GM12878 (cell line): ENCODE results near the gene MAPKBP1. TPM values are rescaled to one million over a fixed set of nuclear protein-coding genes. Genes with fewer than 3 reads are reported as not detected.

Experiments used
- CHD2 ChIP-seq: IDR thresholded peaks from 2 replicates; pipeline ENCODE4 v1.6.1; 2011; ENCODE audit warnings: low read depth, low read length, improper control_type of control experiment, borderline replicate concordance
- DPF2 ChIP-seq: fragments of 450-650 bp; IDR thresholded peaks from 2 replicates; pipeline ENCODE4 v1.6.1; 2017; ENCODE audit warnings: mild to moderate bottlenecking
- EED ChIP-seq: sonication (generic); IDR thresholded peaks from 2 replicates; pipeline ENCODE4 v1.6.1; 2016; ENCODE audit warnings: antibody characterized with exemption, low read depth
- ESRRA ChIP-seq: IDR thresholded peaks from 2 replicates; pipeline ENCODE4 v1.6.1; 2012; ENCODE audit warnings: mild to moderate bottlenecking, low read length, improper control_type of control experiment
- FOXK2 ChIP-seq: fragments of 450-650 bp; IDR thresholded peaks from 2 replicates; pipeline ENCODE4 v1.6.1; 2017; ENCODE audit warnings: mild to moderate bottlenecking, moderate library complexity
- FOXM1 ChIP-seq: IDR thresholded peaks from 2 replicates; pipeline ENCODE4 v1.6.1; 2012; ENCODE audit warnings: low read depth, mild to moderate bottlenecking, inconsistent platforms, low read length, moderate library complexity
- HCFC1 ChIP-seq: fragments of 150-350 bp; IDR thresholded peaks from 2 replicates; pipeline ENCODE4 v1.6.1; 2014; ENCODE audit warnings: low read length
- KAT2A ChIP-seq: conservative IDR thresholded peaks from 2 replicates; pipeline ENCODE4 v1.6.1; 2011; ENCODE audit warnings: low read depth, low read length; ENCODE audit not compliant: control insufficient read depth
- KLF5 ChIP-seq: fragments of 450-650 bp; IDR thresholded peaks from 2 replicates; pipeline ENCODE4 v1.6.1; 2014; ENCODE audit warnings: mild to moderate bottlenecking; ENCODE audit not compliant: partially characterized antibody
- MEF2B ChIP-seq: fragments of 450-650 bp; IDR thresholded peaks from 2 replicates; pipeline ENCODE4 v1.6.1; 2018; ENCODE audit warnings: mild to moderate bottlenecking, moderate library complexity; ENCODE audit not compliant: partially characterized antibody, poor library complexity, severe bottlenecking
- NFXL1 ChIP-seq: fragments of 450-650 bp; IDR thresholded peaks from 2 replicates; pipeline ENCODE4 v1.6.1; 2017; ENCODE audit warnings: antibody characterized with exemption, mild to moderate bottlenecking, borderline replicate concordance
- NFYB ChIP-seq: IDR thresholded peaks from 2 replicates; pipeline ENCODE4 v1.6.1; 2011; ENCODE audit warnings: low read depth, mild to moderate bottlenecking, low read length, improper control_type of control experiment, moderate library complexity; ENCODE audit not compliant: insufficient read depth
- NKRF ChIP-seq: fragments of 450-650 bp; conservative IDR thresholded peaks from 2 replicates; pipeline ENCODE4 v1.6.1; 2017; ENCODE audit warnings: mild to moderate bottlenecking, moderate library complexity
- PML ChIP-seq: IDR thresholded peaks from 2 replicates; pipeline ENCODE4 v1.6.1; 2012; ENCODE audit warnings: low read length, inconsistent platforms
- RELA ChIP-seq: fragments of 450-650 bp; IDR thresholded peaks from 2 replicates; pipeline ENCODE4 v1.8.0; 2014; ENCODE audit warnings: borderline replicate concordance; ENCODE audit not compliant: partially characterized antibody
- RFX5 ChIP-seq: IDR thresholded peaks from 2 replicates; pipeline ENCODE4 v1.6.1; 2011; ENCODE audit warnings: low read depth, low read length, improper control_type of control experiment
- SKIL ChIP-seq: fragments of 450-650 bp; IDR thresholded peaks from 2 replicates; pipeline ENCODE4 v1.6.1; 2017; ENCODE audit warnings: mild to moderate bottlenecking, low read depth, inconsistent platforms; ENCODE audit not compliant: poor library complexity, severe bottlenecking
- SREBF1 ChIP-seq: IDR thresholded peaks from 2 replicates; pipeline ENCODE4 v1.6.1; 2012; ENCODE audit warnings: mild to moderate bottlenecking, low read length
- YBX1 ChIP-seq: fragments of 450-650 bp; IDR thresholded peaks from 2 replicates; pipeline ENCODE4 v1.6.1; 2016; ENCODE audit warnings: antibody characterized with exemption
- ZBED1 ChIP-seq: IDR thresholded peaks from 2 replicates; pipeline ENCODE4 v1.6.1; 2016; ENCODE audit warnings: borderline replicate concordance
- ZNF217 ChIP-seq: fragments of 450-650 bp; IDR thresholded peaks from 2 replicates; pipeline ENCODE4 v1.6.1; 2017; ENCODE audit warnings: antibody characterized with exemption, mild to moderate bottlenecking
- ZNF24 ChIP-seq: fragments of 450-650 bp; IDR thresholded peaks from 2 replicates; pipeline ENCODE4 v1.6.1; 2017; ENCODE audit warnings: antibody characterized with exemption, mild to moderate bottlenecking
- polyA plus RNA-seq, 11 experiments: library from polyadenylated mRNA; depleted of rRNA in 4 of 11; unstranded in 6 of 11; stranded (reverse) in 5 of 11; fragments of >200 nt; fragmentation: Nextera tagmentation in 4 of 11; fragmentation: Illumina TruSeq in 1 of 11; extraction: Ambion mirVana in 4 of 11; extraction: Trizol in 1 of 11; gene quantifications; 1 replicate in 1 of 11; 2 replicates in 10 of 11; pipeline versions ENCODE4 v1.2.1 to v1.2.3, GENCODE V29; 2011 to 2016; ENCODE audit warnings: inconsistent platforms in 2 of 11, missing spikeins in 2 of 11, low read depth in 1 of 11
- total RNA-seq, 4 experiments: library from RNA; depleted of rRNA in 3 of 4; stranded (reverse); fragments of >200 nt in 3 of 4; fragmentation: Illumina TruSeq in 1 of 4; extraction: Trizol in 1 of 4; gene quantifications; 2 replicates each; pipeline versions ENCODE4 v1.2.1 to v1.2.3, GENCODE V29; 2013 to 2021
- TF ChIP-seq, protein P1 (sequence below): fragments of 450-650 bp; IDR thresholded peaks from 2 replicates; pipeline ENCODE4 v1.6.1; 2018; ENCODE audit warnings: mild to moderate bottlenecking, low read depth, moderate library complexity; ENCODE audit not compliant: partially characterized antibody
- TF ChIP-seq, protein P2 (sequence below): IDR thresholded peaks from 2 replicates; pipeline ENCODE4 v1.6.1; 2012; ENCODE audit warnings: low read depth, low read length, improper control_type of control experiment

MAPKBP1 gene
- total and polyA plus RNA-seq, 10 of the 15 experiments (the other 5 are each of a cell fraction or from before 2014, with no cell fraction given) = 0.44 to 19.0 (median 7.3) TPM

DNA sequence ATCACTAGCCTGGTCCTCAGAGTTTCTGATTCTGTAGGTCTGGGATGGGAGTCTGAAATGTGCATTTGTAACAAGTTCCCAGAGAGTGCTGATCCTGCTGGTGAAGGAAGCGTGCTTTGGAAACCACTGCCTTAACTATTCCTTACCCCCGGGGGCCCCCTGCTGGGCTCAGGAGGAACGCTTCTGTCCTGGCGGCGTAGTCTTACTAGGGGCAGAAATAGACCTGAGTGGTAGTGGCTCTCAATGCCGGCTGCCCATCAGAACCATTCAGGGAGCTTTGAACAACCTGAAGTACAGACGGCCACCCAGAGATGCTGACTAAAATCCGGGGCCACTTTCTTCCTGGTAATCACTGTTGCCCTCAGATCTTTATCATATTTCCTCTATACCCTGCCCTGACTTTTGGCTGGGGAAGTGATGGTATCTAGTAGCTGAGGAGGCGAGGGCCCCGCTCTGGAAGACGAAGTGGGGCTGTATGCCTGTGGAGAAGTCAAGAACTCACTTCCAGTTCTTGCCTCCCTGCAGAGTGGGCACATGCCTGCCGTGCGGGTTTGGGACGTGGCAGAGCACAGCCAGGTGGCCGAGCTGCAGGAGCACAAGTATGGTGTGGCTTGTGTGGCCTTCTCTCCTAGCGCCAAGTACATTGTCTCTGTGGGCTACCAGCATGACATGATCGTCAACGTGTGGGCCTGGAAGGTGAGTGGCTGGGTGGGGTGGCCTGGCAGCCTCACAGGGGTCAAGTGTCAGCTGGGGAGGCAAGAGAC lies 37.3 kb downstream of the MAPKBP1 start (continued):
- TF ChIP-seq SKIL (peak; percentile 31), SREBF1 (no peak), ZBED1 (no peak), NFYB (no peak), EED (0 out of 2 replicates have a peak, but pooled peaks have one; percentile 38), ZNF217 (no peak), KAT2A (no peak), MEF2B (no peak), ZNF24 (no peak), CHD2 (no peak), KLF5 (no peak), NKRF (no peak), RFX5 (no peak), DPF2 (no peak), FOXM1 (no peak), YBX1 (no peak), ESRRA (no peak), NFXL1 (no peak), FOXK2 (no peak), RELA (peak; percentile 43), HCFC1 (no peak), PML (no peak)
- TF ChIP-seq, protein P1, sequence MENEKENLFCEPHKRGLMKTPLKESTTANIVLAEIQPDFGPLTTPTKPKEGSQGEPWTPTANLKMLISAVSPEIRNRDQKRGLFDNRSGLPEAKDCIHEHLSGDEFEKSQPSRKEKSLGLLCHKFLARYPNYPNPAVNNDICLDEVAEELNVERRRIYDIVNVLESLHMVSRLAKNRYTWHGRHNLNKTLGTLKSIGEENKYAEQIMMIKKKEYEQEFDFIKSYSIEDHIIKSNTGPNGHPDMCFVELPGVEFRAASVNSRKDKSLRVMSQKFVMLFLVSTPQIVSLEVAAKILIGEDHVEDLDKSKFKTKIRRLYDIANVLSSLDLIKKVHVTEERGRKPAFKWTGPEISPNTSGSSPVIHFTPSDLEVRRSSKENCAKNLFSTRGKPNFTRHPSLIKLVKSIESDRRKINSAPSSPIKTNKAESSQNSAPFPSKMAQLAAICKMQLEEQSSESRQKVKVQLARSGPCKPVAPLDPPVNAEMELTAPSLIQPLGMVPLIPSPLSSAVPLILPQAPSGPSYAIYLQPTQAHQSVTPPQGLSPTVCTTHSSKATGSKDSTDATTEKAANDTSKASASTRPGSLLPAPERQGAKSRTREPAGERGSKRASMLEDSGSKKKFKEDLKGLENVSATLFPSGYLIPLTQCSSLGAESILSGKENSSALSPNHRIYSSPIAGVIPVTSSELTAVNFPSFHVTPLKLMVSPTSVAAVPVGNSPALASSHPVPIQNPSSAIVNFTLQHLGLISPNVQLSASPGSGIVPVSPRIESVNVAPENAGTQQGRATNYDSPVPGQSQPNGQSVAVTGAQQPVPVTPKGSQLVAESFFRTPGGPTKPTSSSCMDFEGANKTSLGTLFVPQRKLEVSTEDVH = no peak
- TF ChIP-seq, protein P2, sequence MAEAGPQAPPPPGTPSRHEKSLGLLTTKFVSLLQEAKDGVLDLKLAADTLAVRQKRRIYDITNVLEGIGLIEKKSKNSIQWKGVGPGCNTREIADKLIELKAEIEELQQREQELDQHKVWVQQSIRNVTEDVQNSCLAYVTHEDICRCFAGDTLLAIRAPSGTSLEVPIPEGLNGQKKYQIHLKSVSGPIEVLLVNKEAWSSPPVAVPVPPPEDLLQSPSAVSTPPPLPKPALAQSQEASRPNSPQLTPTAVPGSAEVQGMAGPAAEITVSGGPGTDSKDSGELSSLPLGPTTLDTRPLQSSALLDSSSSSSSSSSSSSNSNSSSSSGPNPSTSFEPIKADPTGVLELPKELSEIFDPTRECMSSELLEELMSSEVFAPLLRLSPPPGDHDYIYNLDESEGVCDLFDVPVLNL = no peak
